GM10266 (cell line): ENCODE data around the gene FBXO24.

Experiments
- DNase-seq: peaks from one replicate; pipeline ENCODE4 v3.0.0; 2012; ENCODE audit errors: extremely low spot score
- TF ChIP-seq, protein P1 (sequence below): IDR thresholded peaks from 2 replicates; pipeline ENCODE4 v1.5.1; 2012; ENCODE audit warnings: mild to moderate bottlenecking, low read depth; ENCODE audit not compliant: control insufficient read depth, insufficient read depth; ENCODE audit errors: missing control alignments

Gene FBXO24

DNA sequence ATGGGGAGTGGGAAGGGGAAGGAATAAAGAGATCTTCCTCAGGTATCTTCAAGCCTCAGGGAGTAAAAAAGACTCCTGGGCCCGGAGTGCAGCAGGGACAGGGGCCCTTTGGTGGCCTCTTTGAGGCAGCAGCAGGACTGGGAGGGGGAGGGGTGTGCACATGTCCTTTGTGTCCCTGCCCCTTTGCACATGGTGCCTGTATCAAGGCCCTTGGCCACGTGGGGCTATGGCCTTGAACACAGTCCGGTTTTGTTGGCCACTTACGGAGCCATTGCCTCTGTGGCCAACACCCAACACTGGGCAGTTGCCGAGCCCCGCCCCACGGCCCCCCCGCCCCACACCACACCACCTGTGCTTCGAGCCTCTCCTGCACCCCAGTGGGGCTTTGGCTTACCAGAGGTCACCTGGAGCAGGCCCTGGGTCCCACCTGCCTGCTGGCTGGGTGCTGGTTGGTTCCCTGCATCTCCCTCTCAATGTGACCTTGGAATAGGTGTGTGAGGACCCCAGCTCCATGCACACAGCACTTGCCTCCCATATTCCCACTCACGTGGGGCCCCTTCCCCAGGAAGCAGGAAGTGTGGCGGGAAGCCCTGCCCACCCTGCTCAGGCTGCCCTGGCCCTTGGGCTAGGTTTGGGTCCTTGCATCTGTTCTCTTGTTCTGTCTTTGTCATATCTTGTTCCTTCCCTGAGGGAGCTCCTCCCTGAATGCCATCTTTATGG is 17.8 kb upstream of the FBXO24 start:
- DNase-seq: no peak
- TF ChIP-seq, protein P1, sequence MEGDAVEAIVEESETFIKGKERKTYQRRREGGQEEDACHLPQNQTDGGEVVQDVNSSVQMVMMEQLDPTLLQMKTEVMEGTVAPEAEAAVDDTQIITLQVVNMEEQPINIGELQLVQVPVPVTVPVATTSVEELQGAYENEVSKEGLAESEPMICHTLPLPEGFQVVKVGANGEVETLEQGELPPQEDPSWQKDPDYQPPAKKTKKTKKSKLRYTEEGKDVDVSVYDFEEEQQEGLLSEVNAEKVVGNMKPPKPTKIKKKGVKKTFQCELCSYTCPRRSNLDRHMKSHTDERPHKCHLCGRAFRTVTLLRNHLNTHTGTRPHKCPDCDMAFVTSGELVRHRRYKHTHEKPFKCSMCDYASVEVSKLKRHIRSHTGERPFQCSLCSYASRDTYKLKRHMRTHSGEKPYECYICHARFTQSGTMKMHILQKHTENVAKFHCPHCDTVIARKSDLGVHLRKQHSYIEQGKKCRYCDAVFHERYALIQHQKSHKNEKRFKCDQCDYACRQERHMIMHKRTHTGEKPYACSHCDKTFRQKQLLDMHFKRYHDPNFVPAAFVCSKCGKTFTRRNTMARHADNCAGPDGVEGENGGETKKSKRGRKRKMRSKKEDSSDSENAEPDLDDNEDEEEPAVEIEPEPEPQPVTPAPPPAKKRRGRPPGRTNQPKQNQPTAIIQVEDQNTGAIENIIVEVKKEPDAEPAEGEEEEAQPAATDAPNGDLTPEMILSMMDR: no peak

DNA sequence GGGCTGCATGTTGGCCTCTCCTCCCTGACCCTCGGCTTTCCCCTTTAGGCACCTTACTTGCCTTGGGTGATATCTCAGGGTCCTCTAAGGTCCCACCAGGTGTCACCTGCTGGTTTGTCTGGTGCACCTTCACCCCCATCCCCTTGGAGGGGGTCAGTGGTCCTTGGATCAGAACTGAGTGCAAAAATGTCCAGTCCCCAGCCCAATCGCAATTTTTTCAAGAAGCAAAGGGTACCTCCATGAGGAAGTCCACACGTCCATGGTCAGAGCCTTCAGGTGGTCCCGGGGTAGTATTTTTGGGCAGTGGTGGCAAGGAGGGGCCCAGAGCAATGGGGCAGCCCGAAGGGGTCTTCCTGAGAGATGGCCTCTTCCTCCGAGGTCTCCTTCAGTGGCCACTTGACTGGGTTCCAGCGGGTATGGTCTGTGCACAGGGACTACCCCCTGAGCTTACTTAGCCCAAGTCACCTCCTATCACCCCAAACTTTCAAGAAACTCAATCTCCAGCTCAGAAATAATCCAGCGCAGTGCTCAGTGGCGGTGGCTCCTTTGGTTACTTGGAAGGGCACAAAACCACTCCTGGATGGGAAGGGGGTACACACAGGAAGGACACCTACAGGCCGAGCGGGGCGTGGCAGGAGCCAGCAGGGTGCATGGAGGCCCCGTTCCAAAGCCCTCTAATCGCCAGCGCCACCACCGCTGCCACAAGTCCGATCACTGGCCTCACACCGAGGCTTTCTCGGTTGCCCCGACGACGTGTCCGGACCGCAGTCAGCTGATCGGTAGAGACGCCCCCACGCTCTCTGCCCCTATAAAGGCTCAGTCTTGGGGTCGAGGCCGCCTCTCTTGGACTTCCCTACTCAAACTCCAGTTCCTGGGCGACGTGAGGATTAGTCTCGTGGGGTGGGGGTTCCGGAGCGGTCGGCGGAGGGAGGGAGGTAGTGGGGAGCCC is 17.0 kb upstream of the FBXO24 start:
- DNase-seq: peak; percentile 66
- TF ChIP-seq, protein P1: peak; percentile 44

- TF ChIP-seq, protein P1: no peak
- DNase-seq: no peak
Measured at GRCh38 chr7:100570954-100571828, 14.9 kb upstream of the FBXO24 start.

DNA sequence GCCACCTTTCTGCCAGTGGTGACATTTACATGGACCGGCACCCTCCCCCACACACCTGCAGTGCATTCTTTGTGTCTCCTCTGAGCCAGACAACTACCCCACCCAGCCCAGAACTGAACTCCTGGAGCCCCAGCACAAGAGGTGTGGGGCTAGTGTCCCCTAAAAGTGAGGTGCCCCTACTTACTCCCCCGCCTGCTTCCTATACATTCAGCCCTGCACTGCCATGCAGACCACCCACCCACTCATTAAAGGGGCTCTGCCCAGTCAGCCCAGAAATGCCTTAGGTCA is 14.4 kb upstream of the FBXO24 start:
- DNase-seq: no peak
- TF ChIP-seq, protein P1: no peak

DNA sequence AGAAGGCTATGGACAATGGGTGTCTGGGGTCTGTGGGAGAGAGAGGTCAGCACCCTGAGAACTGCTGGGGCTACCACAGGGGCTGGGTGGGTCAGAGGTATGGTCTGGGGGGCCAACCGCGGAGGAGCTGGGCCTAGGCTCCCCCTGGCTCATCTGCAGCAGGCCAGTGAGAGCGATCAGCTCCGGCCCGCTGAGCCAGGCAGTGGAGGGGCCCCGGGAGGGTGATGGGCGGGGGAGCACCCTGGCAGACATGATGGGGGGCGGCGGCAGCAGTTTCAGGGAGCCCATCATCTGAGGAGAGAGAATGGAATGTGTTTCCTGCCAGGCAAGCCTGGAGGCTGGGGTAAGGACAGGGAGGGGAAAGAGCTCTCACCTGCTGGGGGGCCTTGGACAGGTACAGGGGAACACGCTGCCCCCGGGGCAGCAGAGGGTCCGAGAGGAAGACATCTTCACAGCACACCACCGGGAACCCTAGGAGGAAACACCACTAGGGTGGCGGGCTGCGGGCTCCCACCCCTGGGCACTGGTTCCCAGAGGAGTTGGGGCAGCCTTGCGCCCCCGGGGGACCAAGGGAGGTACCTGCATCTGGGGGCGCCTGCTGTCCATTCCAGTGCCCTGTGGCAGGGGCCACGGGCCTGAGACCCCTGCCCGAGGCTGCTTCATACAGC is 13.7 kb upstream of the FBXO24 start:
- TF ChIP-seq, protein P1: no peak
- no peak for DNase-seq

DNA sequence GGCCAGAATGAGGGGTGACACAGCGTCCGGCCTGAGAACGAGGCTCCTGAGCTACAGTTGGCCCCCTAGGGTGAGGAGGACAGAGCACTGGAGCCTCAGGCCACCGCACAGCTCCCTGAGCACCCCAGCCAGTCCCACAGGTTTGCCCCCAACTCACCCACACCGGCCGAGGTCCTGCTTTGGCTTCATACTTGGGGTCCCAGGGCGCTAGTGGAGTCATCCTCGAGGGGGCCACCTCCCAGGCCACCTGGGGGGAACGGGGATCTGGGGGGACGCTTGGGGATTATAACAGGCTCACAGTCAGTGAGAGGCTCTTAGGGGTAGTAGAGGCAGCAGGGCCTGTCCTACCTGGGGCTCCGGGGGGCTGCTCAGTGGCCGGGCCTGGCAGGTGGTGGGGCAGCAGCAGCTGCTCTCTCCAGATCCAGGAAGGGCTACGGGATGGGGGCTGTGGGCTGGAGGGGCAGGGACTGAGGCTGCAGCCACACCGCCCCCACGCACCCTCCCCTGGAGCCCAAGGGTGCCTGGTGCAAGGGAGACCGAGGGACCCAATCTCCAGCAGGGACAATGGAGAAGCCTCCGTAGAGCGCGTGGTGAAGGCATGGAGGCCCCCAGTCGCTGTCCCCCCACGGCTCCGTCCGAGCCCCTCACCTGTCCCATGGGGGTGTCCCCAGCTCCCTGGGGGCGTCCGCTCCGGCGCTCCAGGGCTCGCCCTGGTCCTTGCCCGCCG is 13.0 kb upstream of the FBXO24 start:
- no peak for DNase-seq
- TF ChIP-seq, protein P1: no peak
